ENCODE results near the gene GPR78. TPM values are rescaled to one million over a fixed set of nuclear protein-coding genes. Genes with fewer than 3 reads are reported as not detected.

The GPR78 gene
- total RNA-seq, 1 experiment from 2014 or later: 5.7 TPM

DNA sequence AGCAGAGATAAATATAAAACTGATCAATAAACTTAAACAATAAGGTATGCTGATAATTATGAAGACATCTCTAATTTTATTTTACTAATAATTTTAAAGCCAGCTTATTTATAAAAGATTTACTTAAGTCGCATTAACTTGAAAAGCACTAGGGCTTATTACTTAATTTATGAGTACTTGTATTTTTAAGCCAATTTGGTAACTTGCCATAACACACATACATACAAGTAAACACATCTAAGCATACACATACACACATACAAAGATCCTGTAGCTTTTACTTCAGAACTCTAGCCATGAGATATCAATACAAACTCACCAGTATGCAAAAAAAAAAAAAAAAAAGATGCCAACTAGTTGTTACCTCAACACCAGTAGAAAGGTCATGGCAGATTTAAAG is 10.0 kb upstream of the GPR78 start:
- TF ChIP-seq, protein P1, sequence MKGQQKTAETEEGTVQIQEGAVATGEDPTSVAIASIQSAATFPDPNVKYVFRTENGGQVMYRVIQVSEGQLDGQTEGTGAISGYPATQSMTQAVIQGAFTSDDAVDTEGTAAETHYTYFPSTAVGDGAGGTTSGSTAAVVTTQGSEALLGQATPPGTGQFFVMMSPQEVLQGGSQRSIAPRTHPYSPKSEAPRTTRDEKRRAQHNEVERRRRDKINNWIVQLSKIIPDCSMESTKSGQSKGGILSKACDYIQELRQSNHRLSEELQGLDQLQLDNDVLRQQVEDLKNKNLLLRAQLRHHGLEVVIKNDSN (CRISPR knock-in tag; IDR thresholded peaks at IDR 0.05): no peak
- TF ChIP-seq OVOL2 (CRISPR knock-in tag; IDR thresholded peaks at IDR 0.05; ENCODE audit: borderline replicate concordance) (no peak), JUN (CRISPR knock-in tag; IDR thresholded peaks at IDR 0.05) (no peak), ZNF138 (CRISPR knock-in tag; conservative IDR thresholded peaks at IDR 0.05) (no peak), ZNF317 (CRISPR knock-in tag; IDR thresholded peaks at IDR 0.05; ENCODE audit: borderline replicate concordance, low read depth) (no peak), FOXP1 (CRISPR knock-in tag; IDR thresholded peaks at IDR 0.05; ENCODE audit: borderline replicate concordance) (no peak)
- TF ChIP-seq, protein P2, sequence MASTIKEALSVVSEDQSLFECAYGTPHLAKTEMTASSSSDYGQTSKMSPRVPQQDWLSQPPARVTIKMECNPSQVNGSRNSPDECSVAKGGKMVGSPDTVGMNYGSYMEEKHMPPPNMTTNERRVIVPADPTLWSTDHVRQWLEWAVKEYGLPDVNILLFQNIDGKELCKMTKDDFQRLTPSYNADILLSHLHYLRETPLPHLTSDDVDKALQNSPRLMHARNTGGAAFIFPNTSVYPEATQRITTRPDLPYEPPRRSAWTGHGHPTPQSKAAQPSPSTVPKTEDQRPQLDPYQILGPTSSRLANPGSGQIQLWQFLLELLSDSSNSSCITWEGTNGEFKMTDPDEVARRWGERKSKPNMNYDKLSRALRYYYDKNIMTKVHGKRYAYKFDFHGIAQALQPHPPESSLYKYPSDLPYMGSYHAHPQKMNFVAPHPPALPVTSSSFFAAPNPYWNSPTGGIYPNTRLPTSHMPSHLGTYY (CRISPR knock-in tag; IDR thresholded peaks at IDR 0.05): no peak
- TF ChIP-seq, protein P3, sequence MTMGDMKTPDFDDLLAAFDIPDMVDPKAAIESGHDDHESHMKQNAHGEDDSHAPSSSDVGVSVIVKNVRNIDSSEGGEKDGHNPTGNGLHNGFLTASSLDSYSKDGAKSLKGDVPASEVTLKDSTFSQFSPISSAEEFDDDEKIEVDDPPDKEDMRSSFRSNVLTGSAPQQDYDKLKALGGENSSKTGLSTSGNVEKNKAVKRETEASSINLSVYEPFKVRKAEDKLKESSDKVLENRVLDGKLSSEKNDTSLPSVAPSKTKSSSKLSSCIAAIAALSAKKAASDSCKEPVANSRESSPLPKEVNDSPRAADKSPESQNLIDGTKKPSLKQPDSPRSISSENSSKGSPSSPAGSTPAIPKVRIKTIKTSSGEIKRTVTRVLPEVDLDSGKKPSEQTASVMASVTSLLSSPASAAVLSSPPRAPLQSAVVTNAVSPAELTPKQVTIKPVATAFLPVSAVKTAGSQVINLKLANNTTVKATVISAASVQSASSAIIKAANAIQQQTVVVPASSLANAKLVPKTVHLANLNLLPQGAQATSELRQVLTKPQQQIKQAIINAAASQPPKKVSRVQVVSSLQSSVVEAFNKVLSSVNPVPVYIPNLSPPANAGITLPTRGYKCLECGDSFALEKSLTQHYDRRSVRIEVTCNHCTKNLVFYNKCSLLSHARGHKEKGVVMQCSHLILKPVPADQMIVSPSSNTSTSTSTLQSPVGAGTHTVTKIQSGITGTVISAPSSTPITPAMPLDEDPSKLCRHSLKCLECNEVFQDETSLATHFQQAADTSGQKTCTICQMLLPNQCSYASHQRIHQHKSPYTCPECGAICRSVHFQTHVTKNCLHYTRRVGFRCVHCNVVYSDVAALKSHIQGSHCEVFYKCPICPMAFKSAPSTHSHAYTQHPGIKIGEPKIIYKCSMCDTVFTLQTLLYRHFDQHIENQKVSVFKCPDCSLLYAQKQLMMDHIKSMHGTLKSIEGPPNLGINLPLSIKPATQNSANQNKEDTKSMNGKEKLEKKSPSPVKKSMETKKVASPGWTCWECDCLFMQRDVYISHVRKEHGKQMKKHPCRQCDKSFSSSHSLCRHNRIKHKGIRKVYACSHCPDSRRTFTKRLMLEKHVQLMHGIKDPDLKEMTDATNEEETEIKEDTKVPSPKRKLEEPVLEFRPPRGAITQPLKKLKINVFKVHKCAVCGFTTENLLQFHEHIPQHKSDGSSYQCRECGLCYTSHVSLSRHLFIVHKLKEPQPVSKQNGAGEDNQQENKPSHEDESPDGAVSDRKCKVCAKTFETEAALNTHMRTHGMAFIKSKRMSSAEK (CRISPR knock-in tag; IDR thresholded peaks at IDR 0.05; ENCODE audit: borderline replicate concordance): no peak
- TF ChIP-seq, protein P4, sequence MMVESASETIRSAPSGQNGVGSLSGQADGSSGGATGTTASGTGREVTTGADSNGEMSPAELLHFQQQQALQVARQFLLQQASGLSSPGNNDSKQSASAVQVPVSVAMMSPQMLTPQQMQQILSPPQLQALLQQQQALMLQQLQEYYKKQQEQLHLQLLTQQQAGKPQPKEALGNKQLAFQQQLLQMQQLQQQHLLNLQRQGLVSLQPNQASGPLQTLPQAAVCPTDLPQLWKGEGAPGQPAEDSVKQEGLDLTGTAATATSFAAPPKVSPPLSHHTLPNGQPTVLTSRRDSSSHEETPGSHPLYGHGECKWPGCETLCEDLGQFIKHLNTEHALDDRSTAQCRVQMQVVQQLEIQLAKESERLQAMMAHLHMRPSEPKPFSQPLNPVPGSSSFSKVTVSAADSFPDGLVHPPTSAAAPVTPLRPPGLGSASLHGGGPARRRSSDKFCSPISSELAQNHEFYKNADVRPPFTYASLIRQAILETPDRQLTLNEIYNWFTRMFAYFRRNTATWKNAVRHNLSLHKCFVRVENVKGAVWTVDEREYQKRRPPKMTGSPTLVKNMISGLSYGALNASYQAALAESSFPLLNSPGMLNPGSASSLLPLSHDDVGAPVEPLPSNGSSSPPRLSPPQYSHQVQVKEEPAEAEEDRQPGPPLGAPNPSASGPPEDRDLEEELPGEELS (CRISPR knock-in tag; IDR thresholded peaks at IDR 0.05): no peak

DNA sequence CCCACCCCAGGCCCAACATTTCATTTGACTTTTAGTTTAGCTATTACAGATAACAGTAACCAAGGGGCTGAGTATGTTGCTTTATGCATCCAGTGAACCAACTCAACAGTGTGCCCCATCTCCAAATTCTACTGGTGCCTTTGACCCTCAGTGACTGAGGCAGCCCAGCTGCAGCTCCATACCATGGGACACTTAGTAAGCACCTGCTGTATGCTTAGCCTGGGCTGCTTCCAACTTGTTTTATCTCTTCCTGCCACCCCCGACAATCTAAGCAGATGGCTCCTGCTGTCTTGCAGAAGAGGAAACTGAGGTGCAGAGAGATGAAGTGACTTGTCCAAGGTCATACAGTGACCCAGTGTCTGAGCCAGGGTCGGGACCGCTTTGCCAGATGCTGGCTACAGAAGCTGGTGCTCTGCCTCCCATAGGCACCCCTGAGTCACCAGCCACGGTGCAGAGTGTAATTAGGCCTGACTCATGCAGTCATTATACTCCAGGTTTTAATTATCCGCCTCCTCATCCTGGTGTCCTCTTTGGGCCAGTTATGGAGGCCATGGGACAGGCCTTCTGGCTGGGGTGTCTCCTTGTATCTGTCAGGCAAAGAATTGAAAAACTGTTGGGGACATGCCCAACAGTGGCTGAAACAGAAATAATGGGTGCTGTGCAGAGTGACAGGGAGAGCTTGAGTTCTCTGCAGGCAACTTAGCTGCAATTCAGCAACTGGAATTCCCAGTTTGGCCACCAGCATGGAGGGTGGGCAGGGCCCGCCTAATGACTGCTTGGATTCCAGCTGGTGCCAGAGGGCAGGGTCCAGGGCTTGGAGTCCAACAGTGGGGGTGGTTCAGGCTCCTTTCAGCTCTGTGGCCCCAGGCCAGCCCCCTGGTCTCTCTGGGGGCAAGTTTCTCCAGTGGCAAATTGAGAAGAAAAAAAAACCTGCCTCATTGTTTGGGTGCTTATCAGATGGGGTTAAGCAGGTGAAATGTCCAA is 8.2 kb upstream of the GPR78 start:
- no peak for ATAC-seq
- Mint-ChIP-seq H3K4me3 (no peak overlapping the region), H3K4me1 (peaks cover 39% of the 10 kb centered on the region), H3K36me3 (no peaks in the 10 kb centered on the region), H3K27ac (no peak overlapping the region), H3K27me3 (ENCODE audit: low read depth) (peaks cover 2% of the 10 kb centered on the region), H3K9me3 (no peaks in the 10 kb centered on the region)
- ChIA-PET POLR2A (no interaction called here), CTCF (interaction anchor here (0.6 to 2.5 kb wide), 5 partner anchors 12 to 35 kb away, joined by 3 to 8 read pairs (median 3); partner anchors contain the start of gene CPZ)
- peak; percentile 8 for DNase-seq (ENCODE audit: low spot score)
- TF ChIP-seq RELA (CRISPR knock-in tag; IDR thresholded peaks at IDR 0.05; ENCODE audit: borderline replicate concordance) (no peak), TEAD4 (CRISPR knock-in tag; IDR thresholded peaks at IDR 0.05) (no peak), ZBTB21 (CRISPR knock-in tag; IDR thresholded peaks at IDR 0.05; ENCODE audit: borderline replicate concordance) (no peak), NR2C2 (CRISPR knock-in tag; IDR thresholded peaks at IDR 0.05) (no peak), NR3C1 (CRISPR knock-in tag; conservative IDR thresholded peaks at IDR 0.05; ENCODE audit: low read depth) (no peak), NFATC4 (CRISPR knock-in tag; IDR thresholded peaks at IDR 0.05) (no peak)
- TF ChIP-seq, protein P5, sequence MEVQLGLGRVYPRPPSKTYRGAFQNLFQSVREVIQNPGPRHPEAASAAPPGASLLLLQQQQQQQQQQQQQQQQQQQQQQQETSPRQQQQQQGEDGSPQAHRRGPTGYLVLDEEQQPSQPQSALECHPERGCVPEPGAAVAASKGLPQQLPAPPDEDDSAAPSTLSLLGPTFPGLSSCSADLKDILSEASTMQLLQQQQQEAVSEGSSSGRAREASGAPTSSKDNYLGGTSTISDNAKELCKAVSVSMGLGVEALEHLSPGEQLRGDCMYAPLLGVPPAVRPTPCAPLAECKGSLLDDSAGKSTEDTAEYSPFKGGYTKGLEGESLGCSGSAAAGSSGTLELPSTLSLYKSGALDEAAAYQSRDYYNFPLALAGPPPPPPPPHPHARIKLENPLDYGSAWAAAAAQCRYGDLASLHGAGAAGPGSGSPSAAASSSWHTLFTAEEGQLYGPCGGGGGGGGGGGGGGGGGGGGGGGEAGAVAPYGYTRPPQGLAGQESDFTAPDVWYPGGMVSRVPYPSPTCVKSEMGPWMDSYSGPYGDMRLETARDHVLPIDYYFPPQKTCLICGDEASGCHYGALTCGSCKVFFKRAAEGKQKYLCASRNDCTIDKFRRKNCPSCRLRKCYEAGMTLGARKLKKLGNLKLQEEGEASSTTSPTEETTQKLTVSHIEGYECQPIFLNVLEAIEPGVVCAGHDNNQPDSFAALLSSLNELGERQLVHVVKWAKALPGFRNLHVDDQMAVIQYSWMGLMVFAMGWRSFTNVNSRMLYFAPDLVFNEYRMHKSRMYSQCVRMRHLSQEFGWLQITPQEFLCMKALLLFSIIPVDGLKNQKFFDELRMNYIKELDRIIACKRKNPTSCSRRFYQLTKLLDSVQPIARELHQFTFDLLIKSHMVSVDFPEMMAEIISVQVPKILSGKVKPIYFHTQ (CRISPR knock-in tag; IDR thresholded peaks at IDR 0.05): no peak
- TF ChIP-seq, protein P6, sequence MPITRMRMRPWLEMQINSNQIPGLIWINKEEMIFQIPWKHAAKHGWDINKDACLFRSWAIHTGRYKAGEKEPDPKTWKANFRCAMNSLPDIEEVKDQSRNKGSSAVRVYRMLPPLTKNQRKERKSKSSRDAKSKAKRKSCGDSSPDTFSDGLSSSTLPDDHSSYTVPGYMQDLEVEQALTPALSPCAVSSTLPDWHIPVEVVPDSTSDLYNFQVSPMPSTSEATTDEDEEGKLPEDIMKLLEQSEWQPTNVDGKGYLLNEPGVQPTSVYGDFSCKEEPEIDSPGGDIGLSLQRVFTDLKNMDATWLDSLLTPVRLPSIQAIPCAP (CRISPR knock-in tag; IDR thresholded peaks at IDR 0.05): no peak
- TF ChIP-seq, protein P7, sequence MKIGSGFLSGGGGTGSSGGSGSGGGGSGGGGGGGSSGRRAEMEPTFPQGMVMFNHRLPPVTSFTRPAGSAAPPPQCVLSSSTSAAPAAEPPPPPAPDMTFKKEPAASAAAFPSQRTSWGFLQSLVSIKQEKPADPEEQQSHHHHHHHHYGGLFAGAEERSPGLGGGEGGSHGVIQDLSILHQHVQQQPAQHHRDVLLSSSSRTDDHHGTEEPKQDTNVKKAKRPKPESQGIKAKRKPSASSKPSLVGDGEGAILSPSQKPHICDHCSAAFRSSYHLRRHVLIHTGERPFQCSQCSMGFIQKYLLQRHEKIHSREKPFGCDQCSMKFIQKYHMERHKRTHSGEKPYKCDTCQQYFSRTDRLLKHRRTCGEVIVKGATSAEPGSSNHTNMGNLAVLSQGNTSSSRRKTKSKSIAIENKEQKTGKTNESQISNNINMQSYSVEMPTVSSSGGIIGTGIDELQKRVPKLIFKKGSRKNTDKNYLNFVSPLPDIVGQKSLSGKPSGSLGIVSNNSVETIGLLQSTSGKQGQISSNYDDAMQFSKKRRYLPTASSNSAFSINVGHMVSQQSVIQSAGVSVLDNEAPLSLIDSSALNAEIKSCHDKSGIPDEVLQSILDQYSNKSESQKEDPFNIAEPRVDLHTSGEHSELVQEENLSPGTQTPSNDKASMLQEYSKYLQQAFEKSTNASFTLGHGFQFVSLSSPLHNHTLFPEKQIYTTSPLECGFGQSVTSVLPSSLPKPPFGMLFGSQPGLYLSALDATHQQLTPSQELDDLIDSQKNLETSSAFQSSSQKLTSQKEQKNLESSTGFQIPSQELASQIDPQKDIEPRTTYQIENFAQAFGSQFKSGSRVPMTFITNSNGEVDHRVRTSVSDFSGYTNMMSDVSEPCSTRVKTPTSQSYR (CRISPR knock-in tag; IDR thresholded peaks at IDR 0.05): no peak

More for the DNA sequence above, 10.0 kb upstream of the GPR78 start:
- POLR2A ChIA-PET: no interaction called here
- CTCF ChIA-PET: interaction anchor here (1.2 to 2.5 kb wide), 2 partner anchors 10 to 37 kb away, joined by 6 to 8 read pairs; no protein-coding TSS in a partner anchor
- DNase-seq (ENCODE audit: low spot score): no peak
- no peak overlapping the region for H3K27ac Mint-ChIP-seq
- ATAC-seq: no peak
- peaks cover 36% of the 10 kb centered on the region for H3K4me1 Mint-ChIP-seq
- no peaks in the 10 kb centered on the region for H3K9me3 Mint-ChIP-seq
- no peak overlapping the region for H3K4me3 Mint-ChIP-seq
- H3K36me3 Mint-ChIP-seq: no peaks in the 10 kb centered on the region
- no peaks in the 10 kb centered on the region for H3K27me3 Mint-ChIP-seq (ENCODE audit: low read depth)
